HepG2 (cell line): ENCODE results near the gene CEP78. TPM values are rescaled to one million over a fixed set of nuclear protein-coding genes. Genes with fewer than 3 reads are reported as not detected.

Experiments used
- ASH2L ChIP-seq: fragments of 300-600, 200-600 bp; sonication (generic); IDR thresholded peaks from 2 replicates; pipeline ENCODE4 v1.7.0; 2017; ENCODE audit warnings: low read depth, mild to moderate bottlenecking, moderate library complexity, mixed read lengths, low read length; ENCODE audit not compliant: insufficient read length
- CEBPB ChIP-seq: IDR thresholded peaks from 2 replicates; pipeline ENCODE4 v1.6.1; 2011; ENCODE audit warnings: low read depth, low read length, improper control_type of control experiment, borderline replicate concordance
- EP300 ChIP-seq, 3 experiments: sonication (generic) in 1 of 3; formaldehyde crosslinking in 1 of 3; IDR thresholded peaks; 2 replicates each; pipeline versions ENCODE4 v1.5.1 to v1.6.1; 2011 to 2020; ENCODE audit warnings: low read depth in 2 of 3, low read length in 2 of 3, borderline replicate concordance in 1 of 3, improper control_type of control experiment in 1 of 3, mild to moderate bottlenecking in 1 of 3, missing genetic modification reagents in 1 of 3, moderate library complexity in 1 of 3
- GATAD2A ChIP-seq: IDR thresholded peaks from 2 replicates; pipeline ENCODE4 v1.6.1; 2016
- HNF4A ChIP-seq: sonication (generic); formaldehyde crosslinking; IDR thresholded peaks from 2 replicates; pipeline ENCODE4 v1.4.0; 2020; ENCODE audit warnings: missing genetic modification reagents
- JUNB ChIP-seq: sonication (generic); formaldehyde crosslinking; IDR thresholded peaks from 2 replicates; pipeline ENCODE4 v1.8.0; 2022; ENCODE audit warnings: missing genetic modification reagents, mild to moderate bottlenecking, borderline replicate concordance
- KDM2A ChIP-seq: sonication (generic); formaldehyde crosslinking; IDR thresholded peaks from 2 replicates; pipeline ENCODE4 v1.4.0; 2020; ENCODE audit warnings: low read depth, missing genetic modification reagents, borderline replicate concordance
- NR1H2 ChIP-seq: sonication (generic); formaldehyde crosslinking; IDR thresholded peaks from 2 replicates; pipeline ENCODE4 v1.8.1; 2022; ENCODE audit warnings: low read depth, missing genetic modification reagents, borderline replicate concordance
- NR2F6 ChIP-seq, 2 experiments: IDR thresholded peaks; 2 replicates each; pipeline ENCODE4 v1.6.1; 2016; ENCODE audit warnings: antibody characterized with exemption in 1 of 2, mild to moderate bottlenecking in 1 of 2
- RBM22 ChIP-seq: fragments of 200-400 bp; formaldehyde crosslinking; optimal IDR thresholded peaks from 2 replicates; pipeline ENCODE3; 2017; ENCODE audit warnings: mild to moderate bottlenecking, low read length, moderate library complexity
- SNAPC5 ChIP-seq: sonication (generic); formaldehyde crosslinking; IDR thresholded peaks from 2 replicates; pipeline ENCODE4 v1.8.1; 2023; ENCODE audit warnings: mild to moderate bottlenecking, missing genetic modification reagents, borderline replicate concordance
- ZBTB7A ChIP-seq: sonication (generic); formaldehyde crosslinking; IDR thresholded peaks from 2 replicates; pipeline ENCODE4 v1.8.0; 2022; ENCODE audit warnings: mild to moderate bottlenecking, missing genetic modification reagents
- ZGPAT ChIP-seq: IDR thresholded peaks from 2 replicates; pipeline ENCODE4 v1.6.1; 2016; ENCODE audit warnings: mild to moderate bottlenecking
- ZNF546 ChIP-seq: sonication (generic); formaldehyde crosslinking; conservative IDR thresholded peaks from 2 replicates; pipeline ENCODE4 v1.8.1; 2023; ENCODE audit warnings: mild to moderate bottlenecking, missing genetic modification reagents
- polyA plus RNA-seq, 8 experiments: library from polyadenylated mRNA; depleted of rRNA in 3 of 8; stranded (reverse) in 7 of 8; unstranded in 1 of 8; fragments of >200 nt; fragmentation: Illumina TruSeq in 4 of 8; extraction: Trizol in 4 of 8; gene quantifications; 2 replicates each; pipeline versions ENCODE4 v1.2.1 to v1.2.3, GENCODE V29; 2011 to 2016; ENCODE audit warnings: low read depth in 4 of 8, missing spikeins in 1 of 8, mixed read lengths in 1 of 8; ENCODE audit not compliant: insufficient read depth in 1 of 8
- total RNA-seq, 5 experiments: library from RNA; depleted of rRNA; stranded (reverse); fragments of >200 nt; fragmentation: Illumina TruSeq; extraction: Trizol; gene quantifications; 2 replicates each; pipeline ENCODE4 v1.2.3, GENCODE V29; 2016; ENCODE audit warnings: low read depth in 1 of 5
- TF ChIP-seq, protein P1 (sequence below): IDR thresholded peaks from 2 replicates; pipeline ENCODE4 v1.6.1; 2016; ENCODE audit warnings: low read depth

Gene CEP78
- total and polyA plus RNA-seq, 2 of the 13 experiments (the other 11 are each of a cell fraction or from before 2014, with no cell fraction given) = 5.1 to 30.8 TPM

- peak; percentile 86 for TF ChIP-seq CEBPB
- TF ChIP-seq JUNB = 0 out of 2 replicates have a peak, but pooled peaks have one; percentile 21
- TF ChIP-seq ZNF546 = no peak
- TF ChIP-seq NR2F6 (IDR thresholded peaks at IDR 0.05) = no peak
- TF ChIP-seq NR2F6 (CRISPR knock-in tag; IDR thresholded peaks at IDR 0.05) = 0 out of 2 replicates have a peak, but pooled peaks have one; percentile 2
- no peak for TF ChIP-seq RBM22
- TF ChIP-seq KDM2A (CRISPR knock-in tag) = no peak
- peak; percentile 26; the same call in 1 of the 2 replicates for TF ChIP-seq HNF4A (CRISPR knock-in tag)
- TF ChIP-seq, protein P1, sequence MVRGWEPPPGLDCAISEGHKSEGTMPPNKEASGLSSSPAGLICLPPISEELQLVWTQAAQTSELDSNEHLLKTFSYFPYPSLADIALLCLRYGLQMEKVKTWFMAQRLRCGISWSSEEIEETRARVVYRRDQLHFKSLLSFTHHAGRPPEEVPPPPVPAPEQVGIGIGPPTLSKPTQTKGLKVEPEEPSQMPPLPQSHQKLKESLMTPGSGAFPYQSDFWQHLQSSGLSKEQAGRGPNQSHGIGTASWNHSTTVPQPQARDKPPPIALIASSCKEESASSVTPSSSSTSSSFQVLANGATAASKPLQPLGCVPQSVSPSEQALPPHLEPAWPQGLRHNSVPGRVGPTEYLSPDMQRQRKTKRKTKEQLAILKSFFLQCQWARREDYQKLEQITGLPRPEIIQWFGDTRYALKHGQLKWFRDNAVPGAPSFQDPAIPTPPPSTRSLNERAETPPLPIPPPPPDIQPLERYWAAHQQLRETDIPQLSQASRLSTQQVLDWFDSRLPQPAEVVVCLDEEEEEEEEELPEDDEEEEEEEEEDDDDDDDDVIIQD (CRISPR knock-in tag) = 0 out of 2 replicates have a peak, but pooled peaks have one; percentile 11
- TF ChIP-seq SNAPC5 (CRISPR knock-in tag) = no peak
- no peak for TF ChIP-seq NR1H2 (CRISPR knock-in tag)
- TF ChIP-seq ASH2L = peak; percentile 22
- TF ChIP-seq EP300 (IDR thresholded peaks at IDR 0.05; ENCODE audit: low read depth in 2 of 2, low read length in 2 of 2) = peak in 1 of 2 experiments; percentile 31; a peak in 1 of 4 replicates
- no peak for TF ChIP-seq EP300 (CRISPR knock-in tag; IDR thresholded peaks at IDR 0.05; ENCODE audit: borderline replicate concordance)
- peak; percentile 58 for TF ChIP-seq GATAD2A (CRISPR knock-in tag)
- TF ChIP-seq ZBTB7A (CRISPR knock-in tag) = peak; percentile 41; the same call in 1 of the 2 replicates
- peak; percentile 18; the same call in 1 of the 2 replicates for TF ChIP-seq ZGPAT (CRISPR knock-in tag)
These were observed 57.0 kb downstream of the CEP78 start (continued) for GRCh38 chr9:78292716-78293497.
